Measurements from ENCODE around the gene DHRS12.

The DHRS12 gene

GRCh38 chr13:51759240-51759639 lies 44.7 kb downstream of the DHRS12 start:
- H3K4me3 ChIP-seq (ENCODE audit: low read length), result no peak overlapping the region
- no peaks in the 10 kb centered on the region for H3K4me1 ChIP-seq (ENCODE audit: control insufficient read depth, insufficient read depth, low read length)
- no peak for DNase-seq (ENCODE audit: low read depth, low spot score)
- WGBS (ENCODE audit: insufficient coverage, insufficient read length), result 100% methylated on average over 2 of the region's 5 CpGs
- H3K9me3 ChIP-seq (ENCODE audit: control insufficient read depth, insufficient read depth, low read length), result no peaks in the 10 kb centered on the region
- no peaks in the 10 kb centered on the region; the same call in 1 of the 2 replicates for H3K36me3 ChIP-seq (ENCODE audit: control insufficient read depth, insufficient read depth, low read length)
- H3K27me3 ChIP-seq (ENCODE audit: control insufficient read depth, insufficient read depth, low read length), result no peaks in the 10 kb centered on the region
- H3K27ac ChIP-seq (ENCODE audit: low read length), result no peak overlapping the region

GRCh38 chr13:51758691-51759090 lies 45.3 kb downstream of the DHRS12 start:
- Histone ChIP-seq H3K4me1 (ENCODE audit: control insufficient read depth, insufficient read depth, low read length) (no peaks in the 10 kb centered on the region), H3K4me3 (ENCODE audit: low read length) (no peak overlapping the region), H3K27ac (ENCODE audit: low read length) (no peak overlapping the region), H3K27me3 (ENCODE audit: control insufficient read depth, insufficient read depth, low read length) (no peaks in the 10 kb centered on the region), H3K36me3 (ENCODE audit: control insufficient read depth, insufficient read depth, low read length) (no peaks in the 10 kb centered on the region; the same call in 1 of the 2 replicates), H3K9me3 (ENCODE audit: control insufficient read depth, insufficient read depth, low read length) (no peaks in the 10 kb centered on the region)
- DNase-seq (ENCODE audit: low read depth, low spot score), result no peak
- WGBS (ENCODE audit: insufficient coverage, insufficient read length), result no CpG with 5 or more reads among the region's 6 CpGs

DNA sequence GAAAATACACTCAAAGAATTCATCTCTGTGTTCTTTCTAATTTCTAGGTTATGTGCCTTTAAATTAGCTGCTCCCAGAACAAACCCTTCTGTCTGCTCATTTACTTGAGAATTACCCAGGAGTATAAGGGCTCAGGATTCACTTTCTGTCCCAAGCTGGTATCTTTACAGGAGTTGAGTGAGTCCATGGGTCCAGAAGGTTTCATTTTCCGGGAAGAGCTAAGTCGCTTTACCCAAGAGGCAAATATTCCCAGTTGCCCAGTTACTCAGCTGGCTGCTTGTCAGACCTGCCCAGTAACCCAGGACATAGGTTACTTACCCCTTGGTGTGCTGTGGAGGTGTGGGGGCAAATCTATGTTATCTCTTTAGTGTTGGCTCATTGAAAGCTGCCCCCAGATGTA lies 47.3 kb downstream of the DHRS12 start:
- WGBS (ENCODE audit: insufficient coverage, insufficient read length), result no CpG with 5 or more reads among the region's 2 CpGs
- no peak for DNase-seq (ENCODE audit: low read depth, low spot score)
- Histone ChIP-seq H3K4me1 (ENCODE audit: control insufficient read depth, insufficient read depth, low read length) (no peaks in the 10 kb centered on the region), H3K36me3 (ENCODE audit: control insufficient read depth, insufficient read depth, low read length) (no peaks in the 10 kb centered on the region; the same call in 1 of the 2 replicates), H3K27ac (ENCODE audit: low read length) (no peak overlapping the region), H3K9me3 (ENCODE audit: control insufficient read depth, insufficient read depth, low read length) (no peaks in the 10 kb centered on the region), H3K4me3 (ENCODE audit: low read length) (no peak overlapping the region), H3K27me3 (ENCODE audit: control insufficient read depth, insufficient read depth, low read length) (no peaks in the 10 kb centered on the region)

DNA sequence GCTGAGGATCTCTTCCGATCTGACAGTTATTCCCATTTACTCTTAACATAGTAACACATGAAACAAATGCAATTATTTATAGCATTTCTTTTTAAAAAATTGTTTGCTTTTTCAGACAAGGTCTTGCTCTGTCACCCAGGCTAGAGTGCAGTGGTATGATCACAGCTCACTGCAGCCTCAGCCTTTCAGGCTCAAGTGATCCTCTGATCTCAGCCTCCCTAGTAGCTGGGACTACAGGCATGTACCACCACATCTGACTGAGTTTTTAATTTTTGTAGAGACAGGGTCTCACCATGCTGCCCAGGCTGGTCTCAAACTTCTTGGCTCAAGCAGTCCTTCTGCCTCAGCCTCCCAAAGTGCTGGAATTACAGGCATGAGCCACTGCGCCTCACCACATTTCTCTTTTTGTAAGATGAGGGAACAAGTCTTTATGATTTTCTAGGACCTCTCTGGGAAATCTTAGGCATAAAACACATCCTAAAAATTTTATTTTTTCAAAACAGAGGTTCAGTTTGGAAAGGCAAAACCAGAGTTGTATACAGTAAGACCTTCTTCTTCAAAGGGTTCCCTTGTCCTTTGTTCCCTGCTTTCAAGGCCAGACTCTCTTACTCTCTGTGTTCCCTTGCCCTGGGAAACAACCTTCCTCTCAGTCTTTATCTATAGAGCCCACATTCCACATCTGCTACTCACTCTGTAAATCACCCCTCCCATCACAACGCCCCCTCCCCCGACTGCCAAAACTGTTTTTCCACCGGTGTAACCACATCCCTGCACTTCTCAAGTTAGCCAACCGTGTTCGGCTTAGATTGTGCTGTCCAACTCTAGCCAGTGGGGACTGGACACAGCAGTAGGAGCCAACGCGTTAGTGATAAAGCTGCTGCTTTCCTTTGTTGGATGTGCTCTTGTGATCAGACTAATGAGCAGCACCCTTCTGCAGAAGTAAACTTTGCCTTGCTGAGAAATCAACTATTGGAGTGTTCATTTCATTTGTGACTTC lies 56.2 kb downstream of the DHRS12 start:
- Histone ChIP-seq H3K4me3 (ENCODE audit: low read length) (no peak overlapping the region), H3K27me3 (ENCODE audit: control insufficient read depth, insufficient read depth, low read length) (no peaks in the 10 kb centered on the region), H3K27ac (ENCODE audit: low read length) (no peak overlapping the region), H3K9me3 (ENCODE audit: control insufficient read depth, insufficient read depth, low read length) (no peaks in the 10 kb centered on the region), H3K36me3 (ENCODE audit: control insufficient read depth, insufficient read depth, low read length) (0 out of 2 replicates have a peak, but pooled peaks cover 2% of the 10 kb centered on the region), H3K4me1 (ENCODE audit: control insufficient read depth, insufficient read depth, low read length) (no peaks in the 10 kb centered on the region)
- DNase-seq (ENCODE audit: low read depth, low spot score), result no peak
- WGBS (ENCODE audit: insufficient coverage, insufficient read length), result 100% methylated on average over 1 of the region's 9 CpGs

GRCh38 chr13:51746802-51747201 lies 57.2 kb downstream of the DHRS12 start:
- no peaks in the 10 kb centered on the region for H3K27me3 ChIP-seq (ENCODE audit: control insufficient read depth, insufficient read depth, low read length)
- H3K4me3 ChIP-seq (ENCODE audit: low read length), result no peak overlapping the region
- no peaks in the 10 kb centered on the region for H3K4me1 ChIP-seq (ENCODE audit: control insufficient read depth, insufficient read depth, low read length)
- no peaks in the 10 kb centered on the region for H3K9me3 ChIP-seq (ENCODE audit: control insufficient read depth, insufficient read depth, low read length)
- 0 out of 2 replicates have a peak, but pooled peaks cover 2% of the 10 kb centered on the region for H3K36me3 ChIP-seq (ENCODE audit: control insufficient read depth, insufficient read depth, low read length)
- no peak for DNase-seq (ENCODE audit: low read depth, low spot score)
- no peak overlapping the region for H3K27ac ChIP-seq (ENCODE audit: low read length)
- WGBS (ENCODE audit: insufficient coverage, insufficient read length), result no CpG with 5 or more reads among the region's 2 CpGs

- Histone ChIP-seq H3K4me1 (ENCODE audit: control insufficient read depth, insufficient read depth, low read length) (no peaks in the 10 kb centered on the region), H3K4me3 (ENCODE audit: low read length) (no peak overlapping the region), H3K27ac (ENCODE audit: low read length) (no peak overlapping the region), H3K9me3 (ENCODE audit: control insufficient read depth, insufficient read depth, low read length) (no peaks in the 10 kb centered on the region), H3K27me3 (ENCODE audit: control insufficient read depth, insufficient read depth, low read length) (no peaks in the 10 kb centered on the region), H3K36me3 (ENCODE audit: control insufficient read depth, insufficient read depth, low read length) (no peaks in the 10 kb centered on the region; the same call in 1 of the 2 replicates)
- DNase-seq (ENCODE audit: low read depth, low spot score), result no peak
- WGBS (ENCODE audit: insufficient coverage, insufficient read length), result no CpG with 5 or more reads among the region's 2 CpGs
Measured at GRCh38 chr13:51745243-51745642, 58.7 kb downstream of the DHRS12 start.

- H3K27me3 ChIP-seq (ENCODE audit: control insufficient read depth, insufficient read depth, low read length), result no peaks in the 10 kb centered on the region
- WGBS (ENCODE audit: insufficient coverage, insufficient read length), result 100% methylated on average over 2 of the region's 2 CpGs
- no peak overlapping the region for H3K27ac ChIP-seq (ENCODE audit: low read length)
- no peaks in the 10 kb centered on the region for H3K9me3 ChIP-seq (ENCODE audit: control insufficient read depth, insufficient read depth, low read length)
- no peaks in the 10 kb centered on the region; the same call in 1 of the 2 replicates for H3K36me3 ChIP-seq (ENCODE audit: control insufficient read depth, insufficient read depth, low read length)
- no peak for DNase-seq (ENCODE audit: low read depth, low spot score)
- no peak overlapping the region for H3K4me3 ChIP-seq (ENCODE audit: low read length)
- H3K4me1 ChIP-seq (ENCODE audit: control insufficient read depth, insufficient read depth, low read length), result no peaks in the 10 kb centered on the region
Measured at GRCh38 chr13:51742611-51743010, 61.4 kb downstream of the DHRS12 start.

DNA sequence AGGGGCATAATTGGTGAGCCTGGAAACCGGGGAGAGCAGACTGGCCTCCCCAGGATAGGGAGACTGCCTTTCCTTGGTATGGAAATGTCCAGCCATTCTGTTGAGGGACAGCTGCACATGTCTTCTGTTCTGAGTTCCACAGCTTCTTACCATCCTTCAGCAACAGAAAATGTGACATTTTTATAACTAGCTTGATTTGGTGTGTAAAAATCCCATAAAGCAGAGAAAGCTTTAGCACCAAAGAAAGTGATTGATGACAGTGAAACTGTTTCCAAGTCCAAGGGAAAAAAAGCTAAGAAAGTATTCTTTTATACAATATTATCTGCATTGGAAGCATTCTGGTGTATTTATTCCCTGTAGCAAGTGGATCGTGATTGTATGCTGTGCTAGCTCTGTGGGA lies 61.9 kb downstream of the DHRS12 start:
- H3K4me1 ChIP-seq (ENCODE audit: control insufficient read depth, insufficient read depth, low read length), result no peaks in the 10 kb centered on the region
- no CpG with 5 or more reads among the region's 2 CpGs for WGBS (ENCODE audit: insufficient coverage, insufficient read length)
- DNase-seq (ENCODE audit: low read depth, low spot score), result no peak
- H3K27ac ChIP-seq (ENCODE audit: low read length), result no peak overlapping the region
- no peaks in the 10 kb centered on the region for H3K9me3 ChIP-seq (ENCODE audit: control insufficient read depth, insufficient read depth, low read length)
- no peaks in the 10 kb centered on the region for H3K27me3 ChIP-seq (ENCODE audit: control insufficient read depth, insufficient read depth, low read length)
- H3K36me3 ChIP-seq (ENCODE audit: control insufficient read depth, insufficient read depth, low read length), result no peaks in the 10 kb centered on the region; the same call in 1 of the 2 replicates
- no peak overlapping the region for H3K4me3 ChIP-seq (ENCODE audit: low read length)

DNA sequence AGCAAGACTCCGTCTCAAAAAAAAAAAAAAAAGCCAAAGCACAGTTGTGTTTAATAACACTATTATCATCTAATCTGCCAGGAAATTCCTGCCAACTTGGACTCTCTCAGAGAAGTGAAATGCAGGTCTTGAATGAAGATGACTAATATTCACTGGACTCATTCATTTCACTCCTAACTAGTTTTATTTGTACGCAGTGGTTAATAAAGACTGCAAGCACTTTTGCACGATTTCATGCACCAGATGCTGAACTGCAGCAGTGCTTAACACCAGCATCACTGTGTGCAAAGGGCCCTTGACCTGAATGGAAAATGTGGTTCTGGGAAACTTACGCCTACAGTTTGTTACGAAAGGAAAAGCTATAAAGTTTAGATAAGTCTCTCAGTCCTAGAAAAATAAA lies 63.3 kb downstream of the DHRS12 start:
- Histone ChIP-seq H3K4me1 (ENCODE audit: control insufficient read depth, insufficient read depth, low read length) (no peaks in the 10 kb centered on the region), H3K27ac (ENCODE audit: low read length) (no peak overlapping the region), H3K9me3 (ENCODE audit: control insufficient read depth, insufficient read depth, low read length) (no peaks in the 10 kb centered on the region), H3K36me3 (ENCODE audit: control insufficient read depth, insufficient read depth, low read length) (no peaks in the 10 kb centered on the region; the same call in 1 of the 2 replicates), H3K4me3 (ENCODE audit: low read length) (no peak overlapping the region), H3K27me3 (ENCODE audit: control insufficient read depth, insufficient read depth, low read length) (no peaks in the 10 kb centered on the region)
- no peak for DNase-seq (ENCODE audit: low read depth, low spot score)
- no CpG with 5 or more reads among the region's 5 CpGs for WGBS (ENCODE audit: insufficient coverage, insufficient read length)

DNA sequence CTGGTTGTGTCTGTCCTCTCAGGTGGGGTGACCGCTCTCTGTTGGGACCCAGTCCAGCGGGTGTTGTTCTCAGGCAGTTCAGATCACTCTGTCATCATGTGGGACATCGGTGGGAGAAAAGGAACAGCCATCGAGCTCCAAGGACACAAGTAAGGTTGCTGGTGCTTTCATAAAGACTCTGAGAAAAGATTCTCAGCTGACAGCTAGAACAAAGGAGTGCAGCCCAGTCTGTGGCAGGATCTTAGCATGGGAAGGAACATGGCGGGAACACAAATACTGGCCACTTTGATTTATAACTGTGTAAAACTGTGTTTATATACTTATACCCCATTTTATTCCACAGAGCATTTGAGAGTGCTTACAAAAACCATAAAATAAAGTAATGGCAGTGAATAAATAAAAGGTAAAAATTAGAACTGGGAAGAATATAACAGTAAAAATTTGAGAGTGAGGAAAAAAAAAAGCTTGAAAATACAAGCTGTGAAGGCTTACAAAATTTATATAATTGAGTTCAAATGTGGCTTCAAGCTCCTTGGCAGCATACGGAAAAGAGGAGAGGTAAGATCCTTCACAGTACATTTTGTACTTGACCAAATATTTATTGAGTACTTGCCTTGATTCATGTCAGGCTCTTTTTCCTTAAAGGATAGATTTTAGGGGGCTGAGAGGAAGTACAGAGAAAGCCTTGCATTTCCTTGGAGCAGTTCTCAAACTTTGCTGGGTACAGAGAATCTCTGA lies 64.8 kb downstream of the DHRS12 start:
- H3K36me3 ChIP-seq (ENCODE audit: control insufficient read depth, insufficient read depth, low read length), result no peaks in the 10 kb centered on the region; the same call in 1 of the 2 replicates
- H3K4me1 ChIP-seq (ENCODE audit: control insufficient read depth, insufficient read depth, low read length), result no peaks in the 10 kb centered on the region
- H3K27me3 ChIP-seq (ENCODE audit: control insufficient read depth, insufficient read depth, low read length), result no peaks in the 10 kb centered on the region
- H3K27ac ChIP-seq (ENCODE audit: low read length), result no peak overlapping the region
- WGBS (ENCODE audit: insufficient coverage, insufficient read length), result no CpG with 5 or more reads among the region's 6 CpGs
- DNase-seq (ENCODE audit: low read depth, low spot score), result no peak
- no peaks in the 10 kb centered on the region for H3K9me3 ChIP-seq (ENCODE audit: control insufficient read depth, insufficient read depth, low read length)
- no peak overlapping the region for H3K4me3 ChIP-seq (ENCODE audit: low read length)

Data from iPS DF 6.9 (cell line).